Measurements from ENCODE around the gene ARHGAP18.

The ARHGAP18 gene

GRCh38 chr6:129694036-129694435 is 15.9 kb downstream of the ARHGAP18 start:
- no peak for TF ChIP-seq CTCF (IDR thresholded peaks at IDR 0.05; ENCODE audit: borderline replicate concordance, insufficient read depth, low read depth, low read length)
- no peak overlapping the region for H3K4me3 ChIP-seq (ENCODE audit: low read depth, low read length)

- H3K4me3 ChIP-seq (ENCODE audit: low read depth, low read length), result no peak overlapping the region
- no peak for TF ChIP-seq CTCF (IDR thresholded peaks at IDR 0.05; ENCODE audit: borderline replicate concordance, insufficient read depth, low read depth, low read length)
These were observed 17.5 kb downstream of the ARHGAP18 start for GRCh38 chr6:129692467-129692866.

- H3K4me3 ChIP-seq (ENCODE audit: low read depth, low read length), result no peak overlapping the region
- TF ChIP-seq CTCF (IDR thresholded peaks at IDR 0.05; ENCODE audit: borderline replicate concordance, insufficient read depth, low read depth, low read length), result no peak
These were observed 18.3 kb downstream of the ARHGAP18 start for GRCh38 chr6:129691709-129692108.

- H3K4me3 ChIP-seq (ENCODE audit: low read depth, low read length), result no peak overlapping the region
- no peak for TF ChIP-seq CTCF (IDR thresholded peaks at IDR 0.05; ENCODE audit: borderline replicate concordance, insufficient read depth, low read depth, low read length)
These were observed 18.8 kb downstream of the ARHGAP18 start for GRCh38 chr6:129691043-129691640.

GRCh38 chr6:129686941-129687627 is 22.9 kb downstream of the ARHGAP18 start:
- H3K4me3 ChIP-seq (ENCODE audit: low read depth, low read length), result no peak overlapping the region
- TF ChIP-seq CTCF (IDR thresholded peaks at IDR 0.05; ENCODE audit: borderline replicate concordance, insufficient read depth, low read depth, low read length), result no peak

GRCh38 chr6:129685662-129686031 is 24.3 kb downstream of the ARHGAP18 start:
- TF ChIP-seq CTCF (IDR thresholded peaks at IDR 0.05; ENCODE audit: borderline replicate concordance, insufficient read depth, low read depth, low read length), result no peak
- no peak overlapping the region for H3K4me3 ChIP-seq (ENCODE audit: low read depth, low read length)
